GM12891 (cell line): ENCODE data around the gene LMAN2L.
A peak's percentile ranks its signal among the peaks of the same experiment; 100 is the strongest.

Experiments used
- DNase-seq: peaks from one replicate; pipeline ENCODE4 v3.0.0; 2011; ENCODE audit warnings: low spot score; ENCODE audit not compliant: insufficient read length
- FAIRE-seq: peaks from 2 replicates; lab custom pipeline; 2011; peaks lifted over from hg19 to GRCh38; lab: Jason Lieb, UNC
- PAX5 ChIP-seq: IDR thresholded peaks from 2 replicates; pipeline ENCODE4 v1.6.1; 2011; ENCODE audit warnings: low read length, moderate library complexity, mild to moderate bottlenecking; ENCODE audit not compliant: insufficient read depth, severe bottlenecking
- POLR2A ChIP-seq: IDR thresholded peaks from 2 replicates; pipeline ENCODE4 v1.6.1; 2011; ENCODE audit warnings: low read depth, low read length, control low read depth
- POLR2AphosphoS5 ChIP-seq: IDR thresholded peaks from 2 replicates; pipeline ENCODE4 v1.6.1; 2011; ENCODE audit warnings: low read depth, low read length, control low read depth
- POU2F2 ChIP-seq: IDR thresholded peaks from 2 replicates; pipeline ENCODE4 v1.6.1; 2011; ENCODE audit warnings: low read depth, mild to moderate bottlenecking, control low read depth, low read length, moderate library complexity
- SPI1 ChIP-seq: IDR thresholded peaks from 2 replicates; pipeline ENCODE4 v1.6.1; 2011; ENCODE audit warnings: low read depth, low read length, control low read depth
- TAF1 ChIP-seq: IDR thresholded peaks from 2 replicates; pipeline ENCODE4 v1.6.1; 2011; ENCODE audit warnings: low read depth, low read length, control low read depth

Gene LMAN2L

DNA sequence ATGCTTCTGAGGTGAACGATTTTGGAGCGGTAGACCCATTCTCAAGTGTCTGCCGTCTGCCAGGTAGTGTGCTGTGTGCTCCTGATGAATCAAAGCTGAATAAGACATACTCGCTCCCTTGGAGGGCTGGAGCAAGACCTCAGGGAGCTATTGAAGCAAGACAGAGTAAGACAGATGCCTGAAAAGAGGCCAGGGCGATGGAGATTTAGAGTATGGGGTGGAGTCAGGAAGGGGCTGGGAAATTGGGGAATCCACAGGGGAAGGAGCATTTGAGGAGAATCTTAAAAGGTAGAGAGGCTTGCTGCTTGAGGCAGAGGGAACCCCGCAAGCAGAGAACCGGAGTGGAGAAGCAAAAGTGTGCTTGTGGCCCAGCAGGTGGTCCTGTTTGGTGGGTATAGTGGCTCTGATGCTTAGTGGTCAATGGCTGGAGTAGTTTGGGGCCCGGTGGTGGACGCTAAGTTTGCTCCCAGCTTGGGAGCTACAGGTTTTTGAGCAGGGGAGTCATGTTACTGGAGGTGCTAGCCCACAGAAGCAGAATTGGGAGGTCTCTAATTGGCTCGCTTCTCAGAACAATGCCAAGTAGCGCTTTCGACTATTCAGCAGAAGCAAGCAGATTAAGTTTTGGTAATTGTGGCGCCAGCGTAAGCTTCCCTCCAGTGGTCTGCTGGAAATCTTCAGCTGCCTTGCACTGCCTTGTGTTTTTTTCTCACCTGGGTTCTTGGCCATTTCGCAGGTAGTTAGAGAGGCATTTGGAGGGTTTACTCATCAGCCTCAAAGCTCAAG is 22.9 kb upstream of the LMAN2L start:
- DNase-seq (no peak), FAIRE-seq (peak; percentile 41)
- TF ChIP-seq TAF1 (no peak), POLR2AphosphoS5 (no peak), POLR2A (no peak), POU2F2 (no peak), SPI1 (no peak), PAX5 (no peak)

DNA sequence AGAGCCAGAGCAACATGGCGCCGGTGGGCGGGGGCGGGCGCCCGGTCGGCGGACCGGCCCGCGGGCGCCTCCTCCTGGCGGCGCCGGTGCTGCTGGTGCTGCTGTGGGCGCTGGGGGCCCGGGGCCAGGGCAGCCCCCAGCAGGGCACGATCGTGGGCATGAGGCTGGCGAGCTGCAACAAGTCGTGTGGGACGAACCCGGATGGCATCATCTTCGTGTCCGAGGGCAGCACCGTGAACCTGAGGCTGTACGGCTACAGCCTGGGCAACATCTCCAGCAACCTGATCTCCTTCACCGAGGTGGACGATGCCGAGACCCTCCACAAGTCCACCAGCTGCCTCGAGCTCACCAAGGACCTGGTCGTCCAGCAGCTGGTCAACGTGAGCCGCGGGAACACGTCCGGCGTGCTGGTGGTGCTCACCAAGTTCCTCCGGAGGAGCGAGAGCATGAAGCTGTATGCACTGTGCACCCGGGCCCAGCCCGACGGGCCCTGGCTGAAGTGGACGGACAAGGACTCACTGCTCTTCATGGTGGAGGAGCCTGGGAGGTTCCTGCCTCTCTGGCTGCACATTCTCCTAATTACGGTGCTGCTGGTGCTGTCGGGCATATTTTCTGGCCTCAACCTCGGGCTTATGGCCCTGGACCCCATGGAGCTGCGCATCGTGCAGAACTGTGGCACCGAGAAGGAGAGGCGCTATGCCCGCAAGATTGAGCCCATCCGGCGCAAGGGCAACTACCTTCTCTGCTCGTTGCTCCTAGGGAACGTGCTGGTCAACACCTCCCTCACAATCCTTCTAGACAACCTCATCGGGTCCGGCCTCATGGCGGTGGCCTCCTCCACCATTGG is 21.3 kb upstream of the LMAN2L start:
- TF ChIP-seq SPI1: no peak
- no peak for TF ChIP-seq PAX5
- no peak for TF ChIP-seq TAF1
- no peak for TF ChIP-seq POU2F2
- no peak for TF ChIP-seq POLR2AphosphoS5
- no peak for TF ChIP-seq POLR2A
- FAIRE-seq (no peak), DNase-seq (no peak)

GRCh38 chr2:96760036-96760985 is 20.4 kb upstream of the LMAN2L start, which contains the start of gene CNNM4:
TSS of gene CNNM4 (plus strand) at chr2:96760902. CDS start at chr2:96761000, 98 bp downstream.
- FAIRE-seq: peak; percentile 88

GRCh38 chr2:96759548-96759947 is 19.7 kb upstream of the LMAN2L start:
- no peak for TF ChIP-seq PAX5
- no peak for TF ChIP-seq POLR2A
- TF ChIP-seq TAF1: no peak
- no peak for TF ChIP-seq SPI1
- TF ChIP-seq POU2F2: no peak
- TF ChIP-seq POLR2AphosphoS5: no peak
- no peak for FAIRE-seq
- DNase-seq: no peak

More at GRCh38 chr2:96760036-96760985, 20.4 kb upstream of the LMAN2L start, which contains the start of gene CNNM4:
- peak; percentile 85 for DNase-seq
- TF ChIP-seq POU2F2 (peak; percentile 66; the same call in 1 of the 2 replicates), SPI1 (no peak), TAF1 (no peak), POLR2AphosphoS5 (no peak)

GRCh38 chr2:96758987-96759386 is 19.1 kb upstream of the LMAN2L start:
- FAIRE-seq: no peak
- TF ChIP-seq POLR2A (no peak), POLR2AphosphoS5 (no peak), POU2F2 (no peak), PAX5 (no peak), SPI1 (no peak), TAF1 (no peak)
- DNase-seq: no peak

GRCh38 chr2:96757477-96757860 is 17.6 kb upstream of the LMAN2L start:
- FAIRE-seq (no peak), DNase-seq (no peak)
- TF ChIP-seq TAF1 (no peak), POLR2A (no peak), POU2F2 (no peak), POLR2AphosphoS5 (no peak), SPI1 (no peak)

DNA sequence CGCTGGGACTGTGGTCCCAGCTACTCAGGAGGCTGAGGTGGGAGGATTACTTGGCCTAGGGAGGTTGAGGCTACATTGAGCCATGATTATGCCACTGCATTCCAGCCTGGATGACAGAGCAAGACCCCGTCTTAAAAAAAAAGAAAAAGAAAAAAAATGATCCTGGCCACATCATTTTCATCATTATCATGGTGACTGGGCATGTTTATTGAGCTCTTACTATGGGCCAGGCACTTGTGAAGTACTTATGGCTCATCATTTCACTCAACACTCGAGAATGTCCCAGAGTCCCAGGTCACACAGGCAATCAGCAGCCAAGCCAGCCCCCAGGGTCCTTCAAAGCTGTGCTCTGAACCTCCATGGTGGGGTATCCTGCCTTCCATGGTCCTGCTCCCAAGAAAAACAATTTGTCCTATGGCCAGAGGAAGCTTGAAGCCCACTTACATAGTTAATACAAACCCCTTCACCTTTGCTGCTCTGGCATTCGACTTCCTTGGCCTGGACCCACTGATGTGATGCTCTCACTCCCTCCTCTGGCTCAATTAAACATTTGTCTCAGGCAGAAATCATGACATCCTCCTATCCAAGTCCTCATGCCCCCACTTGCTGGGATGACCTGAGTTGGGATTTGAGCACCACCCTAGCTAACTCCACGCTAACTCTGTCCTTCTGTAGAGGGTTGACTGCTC is 17.1 kb upstream of the LMAN2L start:
- DNase-seq: no peak
- no peak for TF ChIP-seq POLR2AphosphoS5
- no peak for TF ChIP-seq POLR2A
- no peak for TF ChIP-seq TAF1
- no peak for TF ChIP-seq SPI1
- no peak for TF ChIP-seq PAX5
- TF ChIP-seq POU2F2: no peak
- FAIRE-seq: no peak

DNA sequence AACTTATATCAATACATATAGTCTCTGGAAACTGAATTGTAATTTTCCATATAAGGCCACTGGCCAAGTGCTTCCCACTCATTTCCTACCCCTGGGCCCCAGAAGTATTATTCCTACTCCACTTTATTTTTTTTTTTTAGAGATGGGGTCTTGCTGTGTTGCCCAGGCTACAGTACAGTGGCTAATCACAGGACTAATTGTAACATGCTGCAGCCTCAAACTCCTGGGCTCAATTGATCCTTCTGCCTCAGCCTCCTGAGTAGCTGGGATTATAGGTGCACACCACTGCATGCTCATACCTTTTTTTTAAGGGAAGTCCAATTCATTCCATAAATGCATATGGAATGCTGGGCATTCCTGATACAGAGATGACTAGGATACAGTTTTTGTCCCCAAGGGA is 14.5 kb upstream of the LMAN2L start:
- no peak for DNase-seq
- FAIRE-seq: no peak
- no peak for TF ChIP-seq TAF1
- no peak for TF ChIP-seq POLR2A
- no peak for TF ChIP-seq POU2F2
- TF ChIP-seq PAX5: no peak
